ENCODE results near the gene ZNF776.
"Not testable (repeated sequence)": the region's sequence is repeated elsewhere in the genome, so short reads cannot be mapped to it uniquely, and the experiment has no call there.

ZNF776 gene

DNA sequence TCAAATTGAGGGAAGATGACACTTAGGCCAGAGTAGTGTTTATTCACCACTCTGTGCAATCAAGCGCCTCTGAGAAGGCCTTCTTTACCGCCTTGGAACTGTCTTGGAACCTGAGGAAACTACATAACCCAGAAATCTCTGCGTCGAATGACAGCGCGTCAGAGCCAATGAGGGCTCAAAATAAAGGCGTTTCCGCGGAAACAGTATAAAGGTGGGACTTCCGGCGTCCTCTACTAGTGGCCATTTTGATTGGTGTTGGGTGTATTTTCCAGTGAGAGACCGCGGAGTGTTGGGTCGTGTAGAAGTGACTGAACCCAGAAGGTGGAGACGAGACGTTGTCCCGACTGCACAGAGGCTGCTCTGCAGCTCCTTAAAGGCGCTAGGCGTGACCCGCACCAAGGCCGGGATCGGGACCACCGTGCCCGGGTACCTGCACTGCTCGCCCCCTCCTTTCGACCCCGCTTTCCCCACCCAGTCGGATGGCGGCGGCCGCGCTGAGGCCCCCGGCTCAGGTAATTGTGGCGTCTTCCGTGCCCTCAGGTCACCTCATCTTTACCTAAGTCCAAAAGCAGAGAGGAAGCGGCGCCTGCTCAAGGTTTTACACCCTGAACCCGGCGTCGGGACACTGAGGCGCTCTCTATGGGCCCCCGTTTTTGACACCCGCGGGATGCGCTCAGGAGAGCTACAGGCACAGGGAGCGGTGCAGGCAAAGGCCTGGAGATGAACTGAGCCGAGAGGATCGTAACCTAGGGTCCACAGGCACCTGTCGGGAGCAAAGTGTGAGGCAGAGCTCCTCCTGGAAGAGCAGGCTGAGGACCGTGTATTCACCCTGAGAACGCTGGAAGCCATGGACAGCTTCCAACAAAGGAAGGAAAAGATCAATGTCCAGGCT is at the start of gene ZNF776:
TSS of gene ZNF776 (plus strand) at position 236 of the 892 bp plus-strand sequence. CDS start at position 480, 244 bp downstream.
- DNase-seq (ENCODE audit: extremely low read depth in 1 of 2, low read depth in 1 of 2) = peak; percentile 33 to 77

DNA sequence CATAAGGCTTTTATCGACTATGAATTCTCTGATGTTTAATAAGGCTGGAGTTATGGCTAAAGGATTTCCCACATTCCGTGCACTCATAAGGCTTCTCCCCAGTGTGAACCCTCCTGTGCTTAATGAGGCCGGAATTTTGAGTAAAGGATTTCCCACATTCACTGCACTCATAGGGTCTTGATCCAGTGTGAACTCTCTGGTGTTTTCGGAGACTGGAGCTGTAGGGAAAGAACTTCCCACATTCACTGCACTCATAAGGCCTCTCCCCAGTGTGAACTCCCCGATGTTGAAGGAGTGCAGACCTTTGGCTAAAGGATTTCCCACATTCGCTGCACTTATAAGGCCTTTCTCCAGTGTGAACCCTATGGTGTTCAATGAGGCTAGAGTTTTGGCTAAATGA is 45.0 kb upstream of the ZNF776 start:
- DNase-seq (ENCODE audit: extremely low read depth in 1 of 2, low read depth in 1 of 2) = no peak

- no peak for DNase-seq (ENCODE audit: extremely low read depth in 1 of 2, low read depth in 1 of 2)
Measured at GRCh38 chr19:57706346-57706745, 40.3 kb upstream of the ZNF776 start.

- DNase-seq (ENCODE audit: extremely low read depth in 1 of 2, low read depth in 1 of 2) = no peak
Measured at GRCh38 chr19:57708641-57709361, 37.8 kb upstream of the ZNF776 start, which contains the start of gene ZNF154. TSS of gene ZNF154 (minus strand) at chr19:57709204. CDS start at chr19:57708971, 233 bp downstream.

GRCh38 chr19:57709616-57710015 is 37.0 kb upstream of the ZNF776 start:
- no peak for DNase-seq (ENCODE audit: extremely low read depth in 1 of 2, low read depth in 1 of 2)

GRCh38 chr19:57712222-57712621 is 34.4 kb upstream of the ZNF776 start:
- no peak for DNase-seq (ENCODE audit: extremely low read depth in 1 of 2, low read depth in 1 of 2)

GRCh38 chr19:57719424-57719823 is 27.2 kb upstream of the ZNF776 start:
- DNase-seq (ENCODE audit: extremely low read depth in 1 of 2, low read depth in 1 of 2) = no peak

DNA sequence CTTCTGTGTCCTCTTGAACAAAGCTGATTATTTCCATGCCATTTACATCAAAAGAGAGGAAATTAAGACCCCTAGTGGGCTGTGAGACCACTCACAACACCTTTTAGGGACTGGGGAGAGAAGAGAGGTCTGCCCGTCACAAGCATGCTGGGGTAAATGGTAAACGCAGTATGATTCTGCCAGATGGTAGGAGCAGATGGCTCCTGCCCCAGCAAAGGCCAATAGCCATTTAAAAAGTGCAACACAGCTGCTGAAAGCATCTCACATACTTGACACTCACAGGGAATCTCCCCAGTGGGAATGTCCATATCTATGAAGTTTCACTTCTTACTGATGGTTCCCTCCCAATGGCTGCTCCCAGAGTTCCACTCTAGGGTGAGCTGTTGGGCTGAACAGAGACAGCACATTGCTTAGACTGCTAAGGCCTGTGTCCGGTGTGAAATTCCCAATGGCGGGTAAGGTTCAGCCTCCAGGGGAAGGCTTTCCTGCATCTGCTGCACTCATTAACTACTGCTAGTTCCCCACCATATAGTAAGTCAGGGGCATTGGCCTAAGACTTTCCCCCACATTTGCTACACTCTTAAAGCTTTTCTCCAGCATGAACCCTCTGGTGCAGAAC is 26.6 kb upstream of the ZNF776 start:
- no peak for DNase-seq (ENCODE audit: extremely low read depth in 1 of 2, low read depth in 1 of 2)

- DNase-seq (ENCODE audit: extremely low read depth in 1 of 2, low read depth in 1 of 2) = no peak
Measured at GRCh38 chr19:57720878-57721277, 25.7 kb upstream of the ZNF776 start.

GRCh38 chr19:57738320-57738719 is 8.3 kb upstream of the ZNF776 start:
- not testable (repeated sequence) for DNase-seq (ENCODE audit: extremely low read depth in 1 of 2, low read depth in 1 of 2)

DNA sequence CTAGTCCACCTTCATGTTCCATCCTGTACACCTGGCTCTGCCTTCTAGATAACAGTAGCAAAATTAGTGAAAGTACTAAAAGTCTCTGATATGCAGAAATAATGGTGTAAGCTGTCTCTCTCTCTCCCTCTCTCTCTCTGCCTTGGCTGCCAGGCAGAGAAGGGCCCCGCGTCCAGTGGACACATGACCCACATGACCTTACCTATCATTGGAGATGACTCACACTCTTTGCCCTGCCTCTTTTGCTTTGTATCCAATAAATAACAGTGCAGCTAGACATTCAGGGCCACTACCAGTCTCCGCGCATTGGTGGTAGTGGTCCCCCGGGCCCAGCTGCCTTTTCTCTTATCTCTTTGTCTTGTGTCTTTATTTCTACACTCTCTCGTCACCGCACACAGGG is 7.8 kb upstream of the ZNF776 start:
- not testable (repeated sequence) for DNase-seq (ENCODE audit: extremely low read depth in 1 of 2, low read depth in 1 of 2)

DNA sequence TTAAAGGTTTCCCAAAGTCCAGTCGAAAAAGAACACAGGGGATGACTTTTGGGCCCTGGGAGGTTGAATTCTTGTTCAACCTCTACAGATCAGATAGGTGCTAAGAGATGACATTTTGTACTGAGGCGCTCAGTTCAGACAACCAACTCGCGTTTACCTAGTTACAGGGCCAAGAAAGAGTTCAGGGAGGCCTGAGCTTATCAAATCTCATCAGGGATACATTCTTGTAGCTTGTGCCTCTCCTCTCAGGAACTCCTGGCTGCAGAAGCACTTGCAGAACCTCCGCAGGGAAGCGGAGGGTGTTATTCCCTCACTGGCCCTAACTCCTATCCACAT is 825 bp downstream of the ZNF776 start:
- no peak for DNase-seq (ENCODE audit: extremely low read depth in 1 of 2, low read depth in 1 of 2)

DNA sequence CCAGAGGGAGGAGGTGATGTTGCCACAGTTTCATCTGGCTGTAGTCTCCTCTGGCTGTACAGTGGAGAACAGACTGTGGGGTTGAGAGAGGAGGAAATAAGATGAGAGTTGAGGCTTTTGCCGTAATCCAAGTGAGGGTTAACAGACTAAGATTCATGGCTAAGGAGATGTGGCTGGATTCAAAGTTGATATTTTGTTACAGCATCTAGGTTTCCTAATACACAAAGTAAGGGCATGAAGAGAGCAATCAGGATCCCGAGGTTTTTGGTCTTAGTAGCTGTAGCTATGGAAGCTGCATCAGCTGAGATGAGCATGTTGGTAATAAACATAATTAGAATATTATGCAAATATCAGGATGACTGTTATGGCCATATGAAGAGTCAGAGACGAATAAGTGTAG is 1.4 kb downstream of the ZNF776 start:
- no peak for DNase-seq (ENCODE audit: extremely low read depth in 1 of 2, low read depth in 1 of 2)

- no peak for DNase-seq (ENCODE audit: extremely low read depth in 1 of 2, low read depth in 1 of 2)
Measured at GRCh38 chr19:57754091-57754673, 7.6 kb downstream of the ZNF776 start.

- DNase-seq (ENCODE audit: extremely low read depth in 1 of 2, low read depth in 1 of 2) = no peak
Measured at GRCh38 chr19:57755031-57755430, 8.4 kb downstream of the ZNF776 start.

- no peak for DNase-seq (ENCODE audit: extremely low read depth in 1 of 2, low read depth in 1 of 2)
Measured at GRCh38 chr19:57757941-57758340, 11.3 kb downstream of the ZNF776 start.

DNA sequence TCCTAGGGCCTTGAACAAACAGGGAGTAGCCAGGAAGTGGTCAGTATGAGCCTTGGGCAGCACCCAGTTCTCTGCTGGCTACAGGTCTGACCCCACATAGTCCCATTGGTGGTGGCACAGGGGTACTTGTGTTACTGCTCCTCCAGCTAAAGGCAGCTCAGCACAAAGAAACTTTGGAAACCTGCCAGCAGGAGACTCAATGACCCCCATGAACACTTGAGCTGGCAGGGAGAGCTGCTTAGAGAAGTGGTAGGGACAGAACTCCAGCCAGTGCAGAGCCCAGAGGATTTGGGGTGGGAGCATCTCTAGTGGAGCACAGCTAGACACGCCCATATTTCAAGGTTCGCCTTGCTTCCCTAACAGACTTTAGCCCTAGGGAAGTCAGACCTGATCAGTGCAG is 12.5 kb downstream of the ZNF776 start:
- no peak for DNase-seq (ENCODE audit: extremely low read depth in 1 of 2, low read depth in 1 of 2)

- peak; percentile 73 to 86 for DNase-seq (ENCODE audit: extremely low read depth in 1 of 2, low read depth in 1 of 2)
Measured at GRCh38 chr19:57769345-57770131, 22.9 kb downstream of the ZNF776 start, which contains the start of gene ZNF586. TSS of gene ZNF586 (plus strand) at chr19:57769676. CDS start at chr19:57769843, 167 bp downstream.

- DNase-seq (ENCODE audit: extremely low read depth in 1 of 2, low read depth in 1 of 2) = no peak
Measured at GRCh38 chr19:57771417-57771816, 24.8 kb downstream of the ZNF776 start.

DNA sequence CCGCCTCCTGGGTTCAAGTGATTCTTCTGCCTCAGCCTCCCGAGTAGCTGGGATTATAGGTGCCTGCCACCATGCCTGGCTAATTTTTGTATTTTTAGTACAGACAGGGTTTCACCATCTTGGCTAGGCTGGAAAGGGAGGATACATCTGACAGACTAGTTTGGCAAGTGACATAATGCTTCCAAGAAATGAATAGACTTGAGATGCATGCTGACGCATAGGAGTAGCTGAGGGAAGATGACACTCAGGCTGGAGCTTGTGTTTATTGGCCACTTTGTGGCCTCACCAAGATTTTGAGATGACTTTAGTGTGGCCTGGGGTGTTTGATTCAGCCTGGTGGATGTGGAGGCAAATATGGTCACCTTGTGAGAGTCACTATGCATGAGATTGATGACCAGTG is 26.9 kb downstream of the ZNF776 start:
- DNase-seq (ENCODE audit: extremely low read depth in 1 of 2, low read depth in 1 of 2) = no peak
